IMR-90 (cell line): ENCODE results near the gene MAP3K5. TPM values are rescaled to one million over a fixed set of nuclear protein-coding genes. Genes with fewer than 3 reads are reported as not detected.

Experiments
- ATAC-seq: fragments of 200-7000 bp; cut with Tn5 transposase; 2 replicates; pipeline ENCODE4 v1.9.1; 2020; ENCODE audit warnings: low read depth, mild to moderate bottlenecking, moderate library complexity
- BruUV-seq: library from RNA; stranded (reverse); fragments of 400-500 nt; replicated peaks from 2 replicates; lab custom pipeline; 2021; lab: Mats Ljungman, UMichigan
- CTCF ChIA-PET: fragments of 300-600 bp; formaldehyde crosslinking; extraction: SDS; loops from one replicate; lab custom pipeline; 2021; ENCODE audit warnings: antibody characterized with exemption; lab: Yijun Ruan, JAX
- POLR2A ChIA-PET: fragments of 300-600 bp; sonication (Branson Sonifier 250); formaldehyde crosslinking; loops from one replicate; lab custom pipeline; 2022; ENCODE audit warnings: antibody characterized with exemption; ENCODE audit not compliant: unreplicated experiment; lab: Charles Lee
- DNase-seq: peaks from one replicate; pipeline ENCODE4 v3.0.0; 2013
- H2AFZ ChIP-seq: replicated peaks from 2 replicates; pipeline ENCODE3; 2013; ENCODE audit warnings: low read length, mild to moderate bottlenecking; ENCODE audit not compliant: poor library complexity
- H2AK5ac ChIP-seq: 2 replicates; pipeline ENCODE4 v1.6.1; 2013; ENCODE audit warnings: low read depth, low read length, inconsistent platforms
- H2AK9ac ChIP-seq: replicated peaks from 2 replicates; pipeline ENCODE3; 2013; ENCODE audit warnings: mild to moderate bottlenecking, low read depth, low read length, moderate library complexity; ENCODE audit not compliant: poor library complexity
- H2BK120ac ChIP-seq: 2 replicates; pipeline ENCODE4 v1.6.1; 2013; ENCODE audit warnings: low read depth, low read length, inconsistent platforms
- H2BK15ac ChIP-seq: 3 replicates; pipeline ENCODE4 v1.6.1; 2013; ENCODE audit warnings: low read depth, low read length, inconsistent platforms
- H2BK20ac ChIP-seq: 2 replicates; pipeline ENCODE4 v1.6.1; 2013; ENCODE audit warnings: low read depth, mild to moderate bottlenecking, inconsistent platforms, low read length, moderate library complexity
- H2BK5ac ChIP-seq: 2 replicates; pipeline ENCODE4 v1.6.1; 2013; ENCODE audit warnings: mild to moderate bottlenecking, low read depth, low read length, inconsistent platforms; ENCODE audit not compliant: poor library complexity, severe bottlenecking
- H3K14ac ChIP-seq: replicated peaks from 2 replicates; pipeline ENCODE4 v1.6.1; 2013; ENCODE audit warnings: low read depth, low read length, inconsistent platforms
- H3K18ac ChIP-seq: 2 replicates; pipeline ENCODE4 v1.6.1; 2013; ENCODE audit warnings: low read depth, low read length, control low read depth
- H3K23ac ChIP-seq: 2 replicates; pipeline ENCODE4 v1.6.1; 2013; ENCODE audit warnings: low read depth, low read length, inconsistent platforms
- H3K27ac ChIP-seq: 2 replicates; pipeline ENCODE4 v1.5.1; 2013; ENCODE audit warnings: mild to moderate bottlenecking, control low read depth, low read length; ENCODE audit not compliant: insufficient read depth
- H3K27me3 ChIP-seq: 2 replicates; pipeline ENCODE4 v1.6.1; 2013; ENCODE audit warnings: low read length; ENCODE audit not compliant: control insufficient read depth, insufficient read depth
- H3K36me3 ChIP-seq: 2 replicates; pipeline ENCODE4 v1.6.1; 2013; ENCODE audit warnings: low read length, mixed read lengths; ENCODE audit not compliant: control insufficient read depth, insufficient read depth
- H3K4ac ChIP-seq: 2 replicates; pipeline ENCODE4 v1.6.1; 2013; ENCODE audit warnings: low read depth, low read length, inconsistent platforms
- H3K4me1 ChIP-seq: 2 replicates; pipeline ENCODE4 v1.6.1; 2013; ENCODE audit warnings: low read length, mixed read lengths; ENCODE audit not compliant: control insufficient read depth, insufficient read depth
- H3K4me2 ChIP-seq: 2 replicates; pipeline ENCODE4 v1.6.1; 2013; ENCODE audit warnings: low read depth, mild to moderate bottlenecking, control low read depth, low read length, moderate library complexity
- H3K4me3 ChIP-seq: 2 replicates; pipeline ENCODE4 v1.5.1; 2013; ENCODE audit warnings: low read depth, mild to moderate bottlenecking, control low read depth, low read length, moderate library complexity; ENCODE audit not compliant: insufficient read depth
- H3K56ac ChIP-seq: 2 replicates; pipeline ENCODE4 v1.6.1; 2013; ENCODE audit warnings: low read length, inconsistent platforms; ENCODE audit not compliant: insufficient read depth; ENCODE audit errors: extremely low read depth
- H3K79me1 ChIP-seq, 2 experiments: 2 replicates each; pipeline ENCODE4 v1.6.1; 2013; ENCODE audit warnings: low read length in 2 of 2, inconsistent platforms in 1 of 2, low read depth in 1 of 2
- H3K9ac ChIP-seq: 2 replicates; pipeline ENCODE4 v1.6.1; 2013; ENCODE audit warnings: low read depth, low read length, control low read depth
- H3K9me1 ChIP-seq: 2 replicates; pipeline ENCODE4 v1.6.1; 2013; ENCODE audit warnings: low read length, inconsistent platforms; ENCODE audit not compliant: insufficient read depth
- H3K9me3 ChIP-seq: 2 replicates; pipeline ENCODE4 v1.6.1; 2013; ENCODE audit warnings: low read length; ENCODE audit not compliant: control insufficient read depth, insufficient read depth
- H4K20me1 ChIP-seq: 2 replicates; pipeline ENCODE4 v1.6.1; 2013; ENCODE audit warnings: low read length, inconsistent platforms; ENCODE audit not compliant: insufficient read depth
- H4K5ac ChIP-seq: 2 replicates; pipeline ENCODE4 v1.6.1; 2013; ENCODE audit warnings: mild to moderate bottlenecking, low read depth, low read length, control low read depth
- H4K8ac ChIP-seq, 2 experiments: 2 replicates each; pipeline ENCODE4 v1.6.1; 2013; ENCODE audit warnings: low read depth in 2 of 2, low read length in 2 of 2, control low read depth in 1 of 2, inconsistent platforms in 1 of 2
- H4K91ac ChIP-seq: 2 replicates; pipeline ENCODE4 v1.6.1; 2013; ENCODE audit warnings: low read depth, low read length, inconsistent platforms; ENCODE audit not compliant: insufficient read depth
- BHLHE40 ChIP-seq: fragments of 150-350 bp; IDR thresholded peaks from 2 replicates; pipeline ENCODE4 v1.6.1; 2016; ENCODE audit warnings: mild to moderate bottlenecking, low read depth, low read length
- CEBPB ChIP-seq: IDR thresholded peaks from 2 replicates; pipeline ENCODE4 v1.6.1; 2012; ENCODE audit warnings: low read depth, low read length, improper control_type of control experiment
- MAZ ChIP-seq: IDR thresholded peaks from 2 replicates; pipeline ENCODE4 v1.6.1; 2012; ENCODE audit warnings: low read depth, mild to moderate bottlenecking, low read length, improper control_type of control experiment, moderate library complexity, borderline replicate concordance
- POLR2A ChIP-seq: IDR thresholded peaks from 2 replicates; pipeline ENCODE4 v1.6.1; 2012; ENCODE audit warnings: mild to moderate bottlenecking, low read depth, low read length
- RAD21 ChIP-seq: IDR thresholded peaks from 2 replicates; pipeline ENCODE4 v1.6.1; 2012; ENCODE audit warnings: low read length, improper control_type of control experiment
- RCOR1 ChIP-seq: IDR thresholded peaks from 2 replicates; pipeline ENCODE4 v1.6.1; 2012; ENCODE audit warnings: mild to moderate bottlenecking, low read length, improper control_type of control experiment; ENCODE audit not compliant: insufficient replicate concordance
- RFX5 ChIP-seq: IDR thresholded peaks from 2 replicates; pipeline ENCODE4 v1.8.0; 2012; ENCODE audit warnings: low read depth, mild to moderate bottlenecking, low read length, moderate library complexity
- SMC3 ChIP-seq: fragments of 150-350 bp; IDR thresholded peaks from 2 replicates; pipeline ENCODE4 v1.6.1; 2016; ENCODE audit warnings: low read depth, mild to moderate bottlenecking, antibody characterized with exemption, low read length, moderate library complexity
- WGBS, 2 experiments: methylation state at CpG; one replicate each; pipeline versions ENCODE4 v1.1.5 to v1.1.7; 2013; ENCODE audit warnings: missing lambda C conversion rate in 2 of 2; ENCODE audit not compliant: insufficient read length in 1 of 2; ENCODE audit errors: extremely low coverage in 2 of 2; 5-methylcytosine and 5-hydroxymethylcytosine counted together
- dilution Hi-C: fragments of 300-500 bp; cut with HindIII; formaldehyde crosslinking; loops from one replicate; pipeline ENCODE4 v1.14.3; 2018; ENCODE audit warnings: low sequenced_read_pairs; ENCODE audit not compliant: unreplicated experiment
- in situ Hi-C: fragments of 300-500 bp; cut with MboI; formaldehyde crosslinking; loops from 3 replicates; pipeline ENCODE4 v1.14.3; 2019; ENCODE audit warnings: low sequenced_read_pairs, inconsistent platforms, mixed read lengths
- intact Hi-C: fragments of 100-400 bp; cut with micrococcal nuclease; formaldehyde crosslinking; loops from 2 replicates; pipeline ENCODE4 v1.10.0; 2022
- polyA plus RNA-seq, 3 experiments: library from polyadenylated mRNA; depleted of rRNA; stranded (reverse); fragments of >200 nt; gene quantifications; 2 replicates each; pipeline ENCODE4 v1.2.3, GENCODE V29; 2012; ENCODE audit warnings: low replicate concordance in 1 of 3
- total RNA-seq: library from RNA; depleted of rRNA; stranded (reverse); fragments of >200 nt; gene quantifications from 2 replicates; pipeline ENCODE4 v1.2.3, GENCODE V29; 2012
- TF ChIP-seq, protein P1 (sequence below): fragments of 150-350 bp; IDR thresholded peaks from 2 replicates; pipeline ENCODE4 v1.6.1; 2017; ENCODE audit warnings: mild to moderate bottlenecking, antibody characterized with exemption, low read length, low read depth

MAP3K5 gene
- total and polyA plus RNA-seq, 2 of the 4 experiments (the other 2 are of a cell fraction), result 5.4 to 17.6 TPM

DNA sequence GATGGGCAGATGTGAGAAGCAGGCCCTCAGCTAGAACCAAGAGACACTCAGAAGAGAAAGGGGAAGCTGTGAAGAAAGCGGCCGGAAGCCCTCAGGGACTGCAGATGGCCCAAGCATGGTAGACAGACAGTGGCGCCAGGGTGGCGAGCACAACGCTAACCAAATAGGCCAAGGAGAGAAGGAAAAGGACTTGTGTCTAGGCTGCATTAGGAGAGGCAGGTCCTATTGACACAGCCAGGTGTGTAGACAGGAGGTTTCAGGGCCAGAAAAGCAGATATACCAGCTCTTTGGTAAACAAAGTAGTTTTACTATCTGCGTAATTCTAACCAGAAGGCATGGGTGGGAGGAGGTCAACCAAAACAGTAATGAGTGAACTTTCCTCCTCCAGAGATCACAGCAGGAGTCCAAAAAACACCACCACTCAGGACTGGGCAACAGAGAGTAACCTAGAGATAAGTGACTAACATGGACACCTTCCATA is 226.2 kb downstream of the MAP3K5 start:
- H2AK9ac ChIP-seq, result no peak overlapping the region
- H3K36me3 ChIP-seq, result peaks cover 7% of the 10 kb centered on the region
- ATAC-seq (no peak), DNase-seq (no peak)
- no peak overlapping the region for H2BK15ac ChIP-seq
- no peak overlapping the region for H3K9ac ChIP-seq
- no peak overlapping the region for H3K4me2 ChIP-seq
- in situ Hi-C loops (no loop called here), intact Hi-C loops (no loop called here), dilution Hi-C loops (no loop called here)
- no peak overlapping the region for H3K4me3 ChIP-seq
- H4K5ac ChIP-seq, result no peak overlapping the region
- no TSS peak for BruUV-seq
- TF ChIP-seq POLR2A (no peak), RCOR1 (no peak), CEBPB (no peak), RAD21 (no peak), SMC3 (no peak), MAZ (no peak), BHLHE40 (no peak), RFX5 (no peak)
- TF ChIP-seq, protein P1, sequence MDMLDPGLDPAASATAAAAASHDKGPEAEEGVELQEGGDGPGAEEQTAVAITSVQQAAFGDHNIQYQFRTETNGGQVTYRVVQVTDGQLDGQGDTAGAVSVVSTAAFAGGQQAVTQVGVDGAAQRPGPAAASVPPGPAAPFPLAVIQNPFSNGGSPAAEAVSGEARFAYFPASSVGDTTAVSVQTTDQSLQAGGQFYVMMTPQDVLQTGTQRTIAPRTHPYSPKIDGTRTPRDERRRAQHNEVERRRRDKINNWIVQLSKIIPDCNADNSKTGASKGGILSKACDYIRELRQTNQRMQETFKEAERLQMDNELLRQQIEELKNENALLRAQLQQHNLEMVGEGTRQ, result no peak
- no peak overlapping the region for H2BK120ac ChIP-seq
- no peak overlapping the region for H2BK20ac ChIP-seq
- no peak overlapping the region for H3K27ac ChIP-seq
- no peak overlapping the region for H2AFZ ChIP-seq
- H4K8ac ChIP-seq, result no peak overlapping the region
- no peak overlapping the region for H3K14ac ChIP-seq
- H3K27me3 ChIP-seq, result no peaks in the 10 kb centered on the region
- H2AK5ac ChIP-seq, result no peak overlapping the region
- H3K4ac ChIP-seq, result no peak overlapping the region
- H3K23ac ChIP-seq, result no peak overlapping the region
- WGBS, 2 experiments, result 70% methylated on average over 2 of the region's 6 CpGs; no CpG with 5 or more reads in 1 of the 2 experiments
- H2BK5ac ChIP-seq, result no peak overlapping the region
- no peaks in the 10 kb centered on the region; the same call in 1 of the 2 replicates for H4K20me1 ChIP-seq
- H3K79me1 ChIP-seq, result peaks cover under 1 to 15% of the 10 kb centered on the region in 2 experiments; a peak in 2 of 4 replicates
- H3K18ac ChIP-seq, result no peak overlapping the region
- CTCF ChIA-PET, result no interaction called here
- H3K56ac ChIP-seq, result no peak overlapping the region
- H4K91ac ChIP-seq, result no peak overlapping the region
- H3K9me1 ChIP-seq, result peaks cover 6% of the 10 kb centered on the region
- H3K9me3 ChIP-seq, result no peaks in the 10 kb centered on the region
- POLR2A ChIA-PET, result no interaction called here
- H3K4me1 ChIP-seq, result peaks cover 5% of the 10 kb centered on the region; the same call in 1 of the 2 replicates
